Stimulated activated CD4-positive, alpha-beta T cell treated with anti-CD3 and anti-CD28 coated beads, TNF-alpha, amount 100 ng/mL, for 1 hour (primary cell): ENCODE results near the gene KATNIP.
"Not testable (repeated sequence)": the region's sequence is repeated elsewhere in the genome, so short reads cannot be mapped to it uniquely, and the experiment has no call there.

Experiments used
- DNase-seq, 3 donors: peaks; one replicate each; pipeline ENCODE4 v3.0.0-alpha.2; 2020; ENCODE audit warnings: low read depth in 3 of 3, low spot score in 1 of 3

KATNIP gene

DNA sequence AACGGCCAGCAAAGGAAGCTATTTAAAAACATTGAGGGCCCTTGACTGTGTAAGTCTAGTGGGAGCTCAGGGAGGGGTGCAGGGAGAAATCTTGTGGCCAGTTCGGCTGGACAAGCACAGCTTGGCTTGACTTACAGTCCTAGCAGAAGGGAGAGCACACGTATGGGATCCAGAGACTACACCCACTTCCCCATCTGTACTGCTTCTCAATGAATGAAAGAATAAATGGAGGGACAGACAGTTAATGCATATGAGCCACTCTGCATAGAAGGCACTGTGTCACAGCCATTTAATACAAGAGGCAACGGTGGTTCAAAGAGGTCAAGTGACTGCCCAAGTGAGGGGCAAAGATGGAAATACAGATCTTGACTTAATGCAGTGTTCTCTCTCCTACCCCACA, 15.7 kb upstream of the KATNIP start:
- DNase-seq, result no peak

GRCh38 chr16:27538528-27538927, 11.4 kb upstream of the KATNIP start:
- no peak for DNase-seq

DNA sequence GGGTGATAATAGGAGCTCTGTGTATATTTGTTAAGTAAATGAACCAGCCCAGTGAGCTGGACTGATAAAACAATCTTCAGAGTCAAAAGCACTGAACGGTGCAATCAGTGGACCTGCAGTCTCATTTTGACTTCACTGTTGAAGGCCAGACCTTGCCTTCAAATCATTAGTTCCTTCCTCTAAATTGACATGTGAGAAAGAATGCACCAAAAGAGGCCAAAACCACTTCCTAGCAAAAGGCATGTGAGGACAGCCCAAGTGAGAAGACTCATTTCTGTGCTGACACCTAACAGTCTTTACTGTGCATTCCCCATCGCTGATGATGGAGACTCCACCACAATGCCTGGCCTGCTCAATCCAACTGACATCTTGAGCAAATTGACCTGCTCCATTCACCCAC, 10.8 kb upstream of the KATNIP start:
- DNase-seq, result no peak

DNA sequence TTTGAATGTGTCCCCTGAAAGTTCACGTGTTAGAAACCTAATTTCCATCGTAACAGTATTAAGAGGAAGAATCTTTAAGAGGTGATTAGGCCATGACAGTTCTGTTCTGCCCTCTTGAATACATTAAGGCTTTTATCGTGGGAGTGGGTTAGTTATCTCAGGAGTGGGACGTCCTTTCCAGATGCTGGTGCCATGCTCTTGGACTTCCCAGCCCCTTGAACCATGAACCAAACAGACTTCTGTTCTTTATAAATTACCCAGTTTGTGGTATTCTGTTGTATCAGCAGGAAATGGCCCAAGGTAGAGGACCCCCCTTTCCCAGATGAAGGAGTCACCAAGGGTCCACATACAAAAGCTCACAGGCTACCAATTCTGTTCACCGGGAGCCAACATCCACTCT, 10.3 kb upstream of the KATNIP start:
- no peak for DNase-seq

GRCh38 chr16:27543801-27544200, 6.1 kb upstream of the KATNIP start:
- no peak for DNase-seq

GRCh38 chr16:27544671-27545070, 5.3 kb upstream of the KATNIP start:
- no peak for DNase-seq

- no peak for DNase-seq
These were observed 2.8 kb upstream of the KATNIP start for GRCh38 chr16:27547134-27547533.

GRCh38 chr16:27547851-27548250, 2.1 kb upstream of the KATNIP start:
- DNase-seq, result no peak

DNA sequence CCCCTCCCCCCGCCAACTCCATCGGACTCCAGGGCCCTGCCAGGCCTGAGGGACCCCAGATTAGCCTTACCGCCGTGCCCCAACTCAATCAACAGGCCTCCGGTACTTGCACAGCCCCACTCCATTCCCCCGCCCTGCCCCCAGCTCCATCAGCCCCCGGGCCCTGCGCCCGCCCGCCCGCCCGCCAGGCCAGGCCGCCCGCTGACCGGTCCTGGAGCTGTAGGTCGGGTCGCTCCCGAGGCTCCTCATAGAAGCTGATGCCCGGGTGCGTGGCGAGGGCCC, 539 bp upstream of the KATNIP start:
- DNase-seq, result no peak

GRCh38 chr16:27550582-27550920, 607 bp downstream of the KATNIP start:
- no peak for DNase-seq

DNA sequence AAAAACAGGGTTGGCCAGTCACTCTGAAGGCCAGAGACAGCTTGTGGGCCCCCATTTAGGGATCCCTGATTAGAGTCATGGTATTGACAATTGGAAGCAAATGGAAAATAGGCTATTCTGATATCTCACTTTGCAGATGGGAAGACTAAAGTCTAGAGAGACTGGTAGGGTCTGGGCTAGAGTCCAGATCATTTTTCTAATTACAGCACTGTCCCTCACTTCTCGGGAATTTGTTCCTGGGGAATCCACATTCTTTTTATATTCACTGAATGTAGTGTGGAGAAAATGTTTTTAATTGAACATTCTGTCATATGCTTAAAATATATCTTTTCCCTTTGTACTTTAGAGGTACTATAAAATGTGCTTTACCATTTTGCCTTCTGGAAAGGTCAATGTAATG, 1.1 kb downstream of the KATNIP start:
- DNase-seq, result no peak

DNA sequence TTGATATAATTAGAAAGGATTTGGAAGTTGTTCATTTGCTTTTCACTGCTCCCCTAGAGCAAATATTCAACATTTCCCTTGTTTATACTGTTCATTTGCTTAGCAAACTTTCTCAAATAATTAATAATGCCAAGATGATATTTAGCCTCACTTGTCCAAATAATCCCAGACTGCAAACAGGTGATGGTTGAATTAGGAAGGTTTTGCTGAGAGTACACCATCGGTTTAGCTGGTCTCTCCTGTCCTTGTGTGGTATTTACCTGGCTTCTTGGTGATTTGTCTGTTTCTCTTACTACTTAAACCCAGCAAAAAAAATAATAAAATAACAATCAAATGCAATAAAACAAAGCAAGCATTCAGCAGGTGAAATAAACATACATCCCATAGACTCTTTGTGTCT, 6.5 kb downstream of the KATNIP start:
- DNase-seq, result no peak

DNA sequence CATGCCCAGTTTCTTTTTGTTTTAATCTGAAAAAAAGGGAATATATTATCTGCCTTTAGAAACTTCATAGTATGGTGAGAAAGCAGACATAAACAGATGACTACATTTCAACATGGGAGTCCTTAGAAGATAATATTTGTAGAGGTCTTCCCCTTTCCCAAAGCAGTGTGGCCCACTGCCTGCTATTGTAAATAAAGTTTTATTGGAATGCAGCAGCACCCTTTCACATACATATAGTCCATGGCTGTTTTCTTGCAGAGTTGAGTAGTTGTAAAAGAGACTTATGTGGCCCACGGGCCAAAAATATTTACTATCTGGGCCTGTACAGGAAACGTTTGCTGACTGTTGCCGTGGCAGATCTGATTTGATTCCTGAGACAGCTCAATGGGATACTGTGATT, 8.5 kb downstream of the KATNIP start:
- DNase-seq, result no peak

DNA sequence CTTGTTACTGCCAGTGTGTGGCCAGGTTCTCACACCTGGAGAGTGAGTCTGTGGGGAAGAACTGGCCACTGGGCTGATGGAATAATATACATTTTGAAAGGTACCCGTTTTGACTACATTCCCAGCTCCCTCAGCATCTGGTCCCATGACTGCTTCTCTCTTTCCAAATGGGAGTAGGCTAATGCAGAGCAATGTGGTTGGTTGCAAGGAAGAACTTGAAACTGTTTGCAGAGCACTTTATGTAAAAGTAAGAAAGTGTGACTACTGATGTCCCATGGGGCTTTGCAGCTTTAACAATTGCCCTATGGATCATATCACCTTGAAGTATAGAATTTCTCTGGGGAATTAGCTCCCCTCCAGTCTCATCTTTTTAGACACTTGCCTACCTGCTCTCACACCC, 9.0 kb downstream of the KATNIP start:
- no peak for DNase-seq

- no peak for DNase-seq
These were observed 11.3 kb downstream of the KATNIP start for GRCh38 chr16:27561216-27561615.

- DNase-seq, result no peak
These were observed 14.3 kb downstream of the KATNIP start for GRCh38 chr16:27564224-27564623.

DNA sequence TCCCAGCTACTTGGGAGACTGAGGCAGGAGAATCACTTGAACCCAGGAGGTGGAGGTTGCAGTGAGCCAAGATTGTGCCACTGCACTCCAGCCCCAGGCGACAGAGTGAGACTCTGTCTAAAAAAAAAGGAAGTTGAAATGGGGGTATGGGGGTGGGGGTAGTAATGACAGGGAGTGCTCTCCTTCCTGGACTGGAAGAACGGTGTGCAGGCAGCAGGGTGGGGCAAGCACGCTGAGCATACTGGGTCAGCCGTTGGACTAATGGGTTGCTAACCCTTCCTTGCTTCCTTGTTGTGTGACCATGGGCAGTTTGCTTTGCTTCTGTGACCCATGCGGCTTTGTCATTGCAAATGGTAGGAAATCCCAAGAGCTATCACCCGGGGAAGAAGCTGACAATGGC, 16.5 kb downstream of the KATNIP start:
- no peak for DNase-seq

DNA sequence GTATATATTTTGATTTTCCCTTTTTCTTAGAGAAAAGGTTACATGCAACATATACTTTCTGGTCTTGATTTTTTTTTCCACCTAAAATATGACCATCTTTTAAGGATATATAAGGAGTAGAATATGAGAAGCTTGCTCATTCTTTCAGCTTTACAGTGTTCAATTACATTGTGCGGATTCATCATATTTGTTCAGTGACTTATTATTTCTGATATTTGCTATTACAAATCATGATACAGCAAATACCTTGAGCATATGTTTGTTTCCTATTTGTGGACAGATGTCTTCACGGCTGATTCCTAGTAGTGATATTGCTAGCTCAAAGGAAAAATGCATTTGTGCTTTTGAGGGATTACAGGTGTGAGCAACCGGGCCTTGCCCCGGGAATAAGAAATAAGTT, 18.1 kb downstream of the KATNIP start:
- DNase-seq, result no peak

DNA sequence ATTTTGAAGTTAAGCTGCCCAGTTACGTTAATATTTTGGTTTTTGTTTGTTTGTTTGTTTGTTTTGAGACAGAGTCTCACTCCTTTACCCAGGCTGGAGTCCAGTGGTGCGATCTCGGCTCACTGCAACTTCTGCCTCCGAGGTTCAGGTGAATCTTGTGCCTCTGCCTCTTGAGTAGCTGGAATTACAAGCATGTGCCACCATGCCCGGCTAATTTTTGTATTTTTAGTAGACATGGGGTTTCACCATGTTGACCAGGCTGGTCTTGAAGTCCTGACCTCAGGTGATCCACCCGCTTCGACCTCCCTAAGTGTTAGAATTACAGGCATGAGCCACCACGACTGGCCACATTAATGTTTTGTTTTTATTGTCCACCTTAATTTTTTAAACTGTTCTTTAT, 21.0 kb downstream of the KATNIP start:
- DNase-seq, result not testable (repeated sequence)

GRCh38 chr16:27571433-27572326, 21.7 kb downstream of the KATNIP start:
- DNase-seq, result no peak

DNA sequence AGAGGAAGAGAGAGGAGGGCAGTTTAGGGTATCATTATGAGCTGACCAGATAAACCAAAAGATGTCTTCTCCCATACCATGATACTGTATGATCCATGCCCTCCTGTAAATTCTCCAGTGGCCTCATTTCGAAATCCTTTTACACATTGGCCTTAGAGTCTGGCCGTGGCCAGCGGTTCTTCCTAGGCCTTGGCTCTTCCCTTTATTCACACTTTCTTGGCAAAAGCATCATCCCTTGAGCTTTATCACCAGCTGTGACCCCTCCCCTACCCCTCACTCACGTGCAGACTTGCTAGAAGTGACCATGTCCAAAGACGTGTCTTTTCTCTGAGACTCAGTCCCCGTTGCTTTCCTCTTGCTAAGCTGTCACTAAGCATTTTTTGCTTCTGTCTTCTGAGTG, 22.8 kb downstream of the KATNIP start:
- DNase-seq, result no peak

GRCh38 chr16:27576729-27577128, 26.8 kb downstream of the KATNIP start:
- no peak for DNase-seq

- DNase-seq, result no peak
These were observed 29.4 kb downstream of the KATNIP start for GRCh38 chr16:27579087-27579980.
